Heart right ventricle (tissue), 16 donors: ENCODE results near the gene USP44. TPM values are rescaled to one million over a fixed set of nuclear protein-coding genes. Genes with fewer than 3 reads are reported as not detected.
"Not testable (repeated sequence)": the region's sequence is repeated elsewhere in the genome, so short reads cannot be mapped to it uniquely, and the experiment has no call there.

Experiments used
- ATAC-seq, 8 donors: fragments of 200-7000 bp; cut with Tn5 transposase; one replicate each; pipeline ENCODE4 v1.9.1; 2020; ENCODE audit warnings: mild to moderate bottlenecking in 8 of 8, moderate library complexity in 8 of 8, moderate number of reproducible peaks in 1 of 8
- DNase-seq, 2 donors: peaks; one replicate each; pipeline ENCODE4 v3.0.0-alpha.2; 2020
- H3K27ac ChIP-seq, 10 donors: fragments of 200-600 bp; sonication (generic) in 2 of 10; one replicate each; pipeline versions ENCODE4 v1.5.0 to v1.8.0; 2020 to 2022; ENCODE audit warnings: mild to moderate bottlenecking in 3 of 10
- H3K27me3 ChIP-seq, 7 donors: fragments of 200-600 bp; one replicate each; pipeline ENCODE4 v1.8.0; 2021 to 2022; ENCODE audit warnings: mild to moderate bottlenecking in 2 of 7
- H3K36me3 ChIP-seq, 9 donors: fragments of 200-600 bp; sonication (generic) in 1 of 9; one replicate each; pipeline versions ENCODE4 v1.5.0 to v1.8.0; 2020 to 2022; ENCODE audit warnings: mild to moderate bottlenecking in 2 of 9
- H3K4me1 ChIP-seq, 9 donors: fragments of 200-600 bp; sonication (generic) in 1 of 9; one replicate each; pipeline versions ENCODE4 v1.5.0 to v1.8.0; 2020 to 2022; ENCODE audit warnings: mild to moderate bottlenecking in 4 of 9
- H3K4me3 ChIP-seq, 10 donors: fragments of 200-600 bp; sonication (generic) in 2 of 10; one replicate each; pipeline versions ENCODE4 v1.5.0 to v1.8.0; 2020 to 2022; ENCODE audit warnings: mild to moderate bottlenecking in 7 of 10, moderate library complexity in 2 of 10
- H3K9me3 ChIP-seq, 11 donors: fragments of 200-600 bp in 10 of 11; sonication (generic) in 2 of 11; one replicate each; pipeline versions ENCODE4 v1.5.0 to v1.8.0; 2013 to 2022; ENCODE audit warnings: mild to moderate bottlenecking in 2 of 11, control low read depth in 1 of 11, moderate library complexity in 1 of 11
- CTCF ChIP-seq, 9 donors: fragments of 200-600 bp; sonication (generic) in 2 of 9; IDR thresholded peaks; one replicate each; pipeline versions ENCODE4 v1.5.0 to v1.8.0; 2021 to 2022; ENCODE audit warnings: antibody characterized with exemption in 9 of 9, mild to moderate bottlenecking in 5 of 9, moderate library complexity in 1 of 9
- WGBS, 2 donors: extraction: QIAGEN DNeasy Blood & Tissue Kit; methylation state at CpG; one replicate each; pipeline ENCODE4 v1.1.7; 2013; ENCODE audit warnings: inconsistent platforms in 1 of 2; 5-methylcytosine and 5-hydroxymethylcytosine counted together
- intact Hi-C, 10 donors: fragments of 100-400 bp; cut with DNase I; formaldehyde crosslinking; loops; one replicate each; pipeline versions ENCODE4 v1.11.1 to v1.14.2; 2022
- polyA plus RNA-seq, 2 donors: library from polyadenylated mRNA; stranded (reverse); fragments of 200-250 nt; gene quantifications; one replicate each; pipeline ENCODE4 v1.2.3, GENCODE V29; 2013
- total RNA-seq, 10 donors: library from RNA; stranded (reverse); fragmentation: NEBNext Ultra II Directional in 3 of 10; extraction: Animal tissue kit (Norgen Biotek cat#: 25700) in 3 of 10; gene quantifications; one replicate each; pipeline versions ENCODE4 v1.2.1 to v1.2.4, GENCODE V29; 2021 to 2023
- donor health status: Arrhythmogenic right ventricular cardiomyopathy.
- donor health status: ischemic (EF 13 %, LVEDD 7.1; RV severe dilation, severe dysfunction).
- donor health status: healthy with polysubstance abuse.
- donor health status: DM: no; HTN: yes; CAD: no.
- donor health status: DM: no; HTN: no; CAD: no.
- donor health status: ischemic (EF 25% LVEDD 6.9; RV normal size, moderate dysfunction).
- donor health status: ischemic (EF 25% LVEDD 5.7; RV mildly dilated, moderate dysfunction).
- donor health status: healthy.
- donor health status: DM: yes; HTN: yes; CAD: no.
- donor health status: Ischemic cardiomyopathy.
- donor health status: ischemic (EF 35%, LVEDD 5.7; RV mildly dilated, moderate dysfunction).
- donor health status: nonischemic (EF 11% LVEDD 7.7; RV severe dilation, severe dysfunction).
- donor health status: DM: yes; HTN: yes; CAD: no.
- donor health status: PGD.
- donor health status: ischemic (EF 29% LVEDD 5.4; RV normal size, mild dysfunction).
- donor health status: nonischemic (EF 23%, LVEDD 6.1; RV moderate dilation, normal function).

Gene USP44
- total and polyA plus RNA-seq, 12 donors: 0.06 to 0.89 (median 0.31) TPM; not detected in 1

- peaks cover 0 to 9% (median 0%) of the 10 kb centered on the region in 11 donors for H3K9me3 ChIP-seq
- no peak for TF ChIP-seq CTCF (IDR thresholded peaks at IDR 0.05)
- H3K27me3 ChIP-seq: no peaks in the 10 kb centered on the region
- H3K4me3 ChIP-seq: no peak overlapping the region
- ATAC-seq: no peak
- 95 to 96% methylated on average over 2 of the region's 2 CpGs for WGBS, 2 donors
- DNase-seq: no peak
- H3K36me3 ChIP-seq: peaks cover 0 to 99% (median 53%) of the 10 kb centered on the region in 9 donors
- intact Hi-C loops: no loop called here
- no peak overlapping the region for H3K27ac ChIP-seq
- H3K4me1 ChIP-seq: no peaks in the 10 kb centered on the region
Observed at GRCh38 chr12:95494888-95495287, 56.4 kb downstream of the USP44 start.

- ATAC-seq (no peak), DNase-seq (no peak)
- intact Hi-C loops: no loop called here
- WGBS, 2 donors: 96% methylated on average over 2 of the region's 2 CpGs
- H3K4me3 ChIP-seq: no peak overlapping the region
- no peak for TF ChIP-seq CTCF (IDR thresholded peaks at IDR 0.05)
- H3K27ac ChIP-seq: no peak overlapping the region
- no peaks in the 10 kb centered on the region for H3K9me3 ChIP-seq
- no peaks in the 10 kb centered on the region for H3K4me1 ChIP-seq
- peaks cover 0 to 99% (median 37%) of the 10 kb centered on the region in 9 donors for H3K36me3 ChIP-seq
- no peaks in the 10 kb centered on the region for H3K27me3 ChIP-seq
Observed at GRCh38 chr12:95492462-95492861, 58.8 kb downstream of the USP44 start.

- no peak for TF ChIP-seq CTCF (IDR thresholded peaks at IDR 0.05)
- Histone ChIP-seq H3K9me3 (no peaks in the 10 kb centered on the region), H3K27ac (no peak overlapping the region), H3K4me3 (no peak overlapping the region), H3K4me1 (peaks cover 0 to 17% (median 4%) of the 10 kb centered on the region in 9 donors), H3K27me3 (no peaks in the 10 kb centered on the region), H3K36me3 (peaks cover 0 to 89% (median 19%) of the 10 kb centered on the region in 9 donors)
- DNase-seq (no peak), ATAC-seq (no peak)
- intact Hi-C loops: no loop called here
- 77 to 94% methylated on average over 2 of the region's 2 CpGs for WGBS, 2 donors
Observed at GRCh38 chr12:95487024-95487423, 64.3 kb downstream of the USP44 start.

- no peak for TF ChIP-seq CTCF (IDR thresholded peaks at IDR 0.05)
- no peak overlapping the region for H3K4me3 ChIP-seq
- ATAC-seq (peak in 1 of 8 donors; percentile 51), DNase-seq (no peak)
- peak overlapping the region in 1 of 10 donors; percentile 41 for H3K27ac ChIP-seq
- no peaks in the 10 kb centered on the region for H3K27me3 ChIP-seq
- intact Hi-C loops: no loop called here
- peaks cover 0 to 41% (median 22%) of the 10 kb centered on the region in 9 donors for H3K4me1 ChIP-seq
- H3K9me3 ChIP-seq: no peaks in the 10 kb centered on the region
- H3K36me3 ChIP-seq: peaks cover 0 to 76% (median 19%) of the 10 kb centered on the region in 9 donors
Observed at GRCh38 chr12:95484524-95484923, 66.8 kb downstream of the USP44 start.

- H3K27ac ChIP-seq, H3K27me3 ChIP-seq, DNase-seq, H3K4me3 ChIP-seq, ATAC-seq, H3K9me3 ChIP-seq, intact Hi-C loops: not testable (repeated sequence)
- 85 to 97% methylated on average over 6 of the region's 6 CpGs for WGBS, 2 donors
- Histone ChIP-seq H3K4me1 (peaks cover 0 to 47% (median 30%) of the 10 kb centered on the region in 9 donors), H3K36me3 (peaks cover 0 to 77% (median 19%) of the 10 kb centered on the region in 9 donors)
Observed at GRCh38 chr12:95482564-95482963, 68.7 kb downstream of the USP44 start.
